HCT116 (cell line): ENCODE results near the gene PUM1. TPM values are rescaled to one million over a fixed set of nuclear protein-coding genes. Genes with fewer than 3 reads are reported as not detected.
"Not testable (repeated sequence)": the region's sequence is repeated elsewhere in the genome, so short reads cannot be mapped to it uniquely, and the experiment has no call there.

Source experiments
- ATAC-seq: fragments of 200-7000 bp; cut with Tn5 transposase; 2 replicates; pipeline ENCODE4 v1.9.1; 2020; ENCODE audit warnings: mild to moderate bottlenecking, moderate library complexity
- BruUV-seq: library from RNA; stranded (reverse); fragments of 400-500 nt; replicated peaks from 2 replicates; lab custom pipeline; 2021; lab: Mats Ljungman, UMichigan
- CTCF ChIA-PET: fragments of 300-600 bp; sonication (Branson Sonifier 250); formaldehyde crosslinking; loops from one replicate; lab custom pipeline; 2021; ENCODE audit warnings: antibody characterized with exemption; lab: Charles Lee
- POLR2A ChIA-PET: fragments of 300-600, 350-600 bp; sonication (Branson Sonifier 250); formaldehyde crosslinking; loops from one replicate; lab custom pipeline; 2021; ENCODE audit warnings: antibody characterized with exemption; lab: Charles Lee
- RAD21 ChIA-PET, 2 experiments: fragments of 300-600 bp; sonication (Branson Sonifier 250); formaldehyde crosslinking; loops; one replicate each; lab custom pipeline; 2023; ENCODE audit warnings: low total read pairs in 2 of 2; ENCODE audit not compliant: uncharacterized antibody in 2 of 2, unreplicated experiment in 2 of 2, low non-redundant PET in 1 of 2; lab: Charles Lee
- DNase-seq: peaks from one replicate; pipeline ENCODE4 v3.0.0-alpha.2; 2010; ENCODE audit warnings: low read depth, low spot score
- H2AFZ ChIP-seq: fragments of 200-600 bp; shearing (Covaris generic), sonication (generic); 2 replicates; pipeline ENCODE4 v1.6.1; 2017; ENCODE audit warnings: low read depth, mixed run types, mixed read lengths, antibody characterized with exemption, low read length; ENCODE audit not compliant: poor library complexity, severe bottlenecking
- H3K27ac ChIP-seq: 2 replicates; pipeline ENCODE4 v1.5.1; 2012; ENCODE audit warnings: low read depth, low read length
- H3K27me3 ChIP-seq: fragments of 200-600 bp; sonication (generic); 2 replicates; pipeline ENCODE4 v1.6.1; 2016; ENCODE audit warnings: mixed run types, low read length, mixed read lengths; ENCODE audit not compliant: insufficient read depth
- H3K36me3 ChIP-seq, 2 experiments: fragments of 200-500 bp in 1 of 2; fragments of 200-600 bp in 1 of 2; sonication (Bioruptor generic) in 1 of 2; sonication (generic) in 1 of 2; 2 replicates each; pipeline versions ENCODE4 v1.5.1 to v1.6.1; 2014 to 2016; ENCODE audit warnings: low read length in 2 of 2, inconsistent platforms in 1 of 2, mixed read lengths in 1 of 2, mixed run types in 1 of 2; ENCODE audit not compliant: insufficient read depth in 2 of 2, control insufficient read depth in 1 of 2
- H3K4me1 ChIP-seq, 2 experiments: fragments of 200-600 bp in 1 of 2; sonication (generic) in 1 of 2; 2 replicates each; pipeline versions ENCODE4 v1.5.1 to v1.6.1; 2012 to 2017; ENCODE audit warnings: low read length in 2 of 2, inconsistent platforms in 1 of 2, mild to moderate bottlenecking in 1 of 2, mixed read lengths in 1 of 2, mixed run types in 1 of 2, moderate library complexity in 1 of 2; ENCODE audit not compliant: insufficient read depth in 2 of 2, control insufficient read depth in 1 of 2
- H3K4me2 ChIP-seq: fragments of 200-600 bp; sonication (generic); 2 replicates; pipeline ENCODE4 v1.6.1; 2017; ENCODE audit warnings: mixed run types, low read length, mixed read lengths
- H3K4me3 ChIP-seq, 2 experiments: fragments of 200-600 bp in 1 of 2; sonication (generic) in 1 of 2; replicated peaks in 1 of 2; 2 replicates each; pipeline ENCODE4 v1.5.1; 2011 to 2016; ENCODE audit warnings: low read length in 2 of 2, control low read depth in 1 of 2, low read depth in 1 of 2, mild to moderate bottlenecking in 1 of 2, mixed read lengths in 1 of 2, mixed run types in 1 of 2
- H3K79me2 ChIP-seq: fragments of 200-600 bp; sonication (generic); 2 replicates; pipeline ENCODE4 v1.6.1; 2017; ENCODE audit warnings: mild to moderate bottlenecking, mixed run types, low read length, moderate library complexity, mixed read lengths; ENCODE audit not compliant: insufficient read depth
- H3K9ac ChIP-seq: fragments of 200-600 bp; sonication (generic); 2 replicates; pipeline ENCODE4 v1.6.1; 2016; ENCODE audit warnings: low read length, mixed read lengths
- H3K9me2 ChIP-seq: fragments of 200-600 bp; sonication (generic), shearing (Covaris generic); 2 replicates; pipeline ENCODE4 v1.6.1; 2017; ENCODE audit warnings: mixed run types, mild to moderate bottlenecking, moderate library complexity; ENCODE audit not compliant: insufficient read depth
- H3K9me3 ChIP-seq, 2 experiments: fragments of 200-500 bp in 1 of 2; fragments of 200-600 bp in 1 of 2; sonication (Bioruptor generic) in 1 of 2; sonication (generic) in 1 of 2; 2 replicates each; pipeline ENCODE4 v1.6.1; 2014 to 2017; ENCODE audit warnings: low read length in 2 of 2, mixed read lengths in 2 of 2, inconsistent platforms in 1 of 2, low read depth in 1 of 2, mild to moderate bottlenecking in 1 of 2, mixed run types in 1 of 2, moderate library complexity in 1 of 2; ENCODE audit not compliant: control insufficient read depth in 1 of 2, insufficient read depth in 1 of 2
- H4K20me1 ChIP-seq: fragments of 200-600 bp; sonication (generic), shearing (Covaris generic); 2 replicates; pipeline ENCODE4 v1.6.1; 2017; ENCODE audit warnings: mixed run types, mild to moderate bottlenecking, moderate library complexity; ENCODE audit not compliant: insufficient read depth
- EGR1 ChIP-seq: IDR thresholded peaks from 2 replicates; pipeline ENCODE4 v1.6.1; 2012; ENCODE audit warnings: low read depth
- EZH2phosphoT487 ChIP-seq: fragments of 200-600 bp; IDR thresholded peaks from 2 replicates; pipeline ENCODE4 v1.6.1; 2018; ENCODE audit warnings: antibody characterized with exemption, borderline replicate concordance
- POLR2AphosphoS5 ChIP-seq: IDR thresholded peaks from 2 replicates; pipeline ENCODE4 v1.6.1; 2011; ENCODE audit warnings: mild to moderate bottlenecking, low read depth, low read length, moderate library complexity
- SRF ChIP-seq: IDR thresholded peaks from 2 replicates; pipeline ENCODE4 v1.6.1; 2012; ENCODE audit warnings: low read depth
- intact Hi-C: fragments of 100-400 bp; cut with micrococcal nuclease; formaldehyde crosslinking; loops from 2 replicates; pipeline ENCODE4 v1.10.0; 2022
- total RNA-seq: library from RNA; stranded (reverse); gene quantifications from one replicate; pipeline ENCODE4 v1.2.1, GENCODE V29; 2021; ENCODE audit not compliant: unreplicated experiment
- TF ChIP-seq, protein P1 (sequence below), 3 experiments: fragments of 200-600 bp in 1 of 3; sonication (generic) in 1 of 3; IDR thresholded peaks in 2 of 3; conservative IDR thresholded peaks in 1 of 3; 2 replicates each; pipeline ENCODE4 v1.5.1; 2012 to 2017; ENCODE audit warnings: low read depth in 2 of 3, low read length in 2 of 3, antibody characterized with exemption in 1 of 3, borderline replicate concordance in 1 of 3, control low read depth in 1 of 3, mild to moderate bottlenecking in 1 of 3, mixed read lengths in 1 of 3, mixed run types in 1 of 3, moderate library complexity in 1 of 3; ENCODE audit not compliant: insufficient read depth in 1 of 3
- TF ChIP-seq, protein P2 (sequence below): IDR thresholded peaks from 2 replicates; pipeline ENCODE4 v1.6.1; 2012

The PUM1 gene
- total RNA-seq, 1 experiment from 2014 or later = 113 TPM

- no peak overlapping the region for H3K4me2 ChIP-seq
- DNase-seq (no peak), ATAC-seq (no peak)
- peaks cover 79% of the 10 kb centered on the region for H3K79me2 ChIP-seq
- ChIA-PET POLR2A (no interaction called here), RAD21 (no interaction called here), CTCF (no interaction called here)
- no peaks in the 10 kb centered on the region for H3K9me3 ChIP-seq
- no TSS peak for BruUV-seq
- peaks cover 9% of the 10 kb centered on the region; the same call in 1 of the 2 replicates for H4K20me1 ChIP-seq
- TF ChIP-seq SRF (no peak), POLR2AphosphoS5 (no peak), EZH2phosphoT487 (no peak), EGR1 (no peak)
- TF ChIP-seq, protein P1, sequence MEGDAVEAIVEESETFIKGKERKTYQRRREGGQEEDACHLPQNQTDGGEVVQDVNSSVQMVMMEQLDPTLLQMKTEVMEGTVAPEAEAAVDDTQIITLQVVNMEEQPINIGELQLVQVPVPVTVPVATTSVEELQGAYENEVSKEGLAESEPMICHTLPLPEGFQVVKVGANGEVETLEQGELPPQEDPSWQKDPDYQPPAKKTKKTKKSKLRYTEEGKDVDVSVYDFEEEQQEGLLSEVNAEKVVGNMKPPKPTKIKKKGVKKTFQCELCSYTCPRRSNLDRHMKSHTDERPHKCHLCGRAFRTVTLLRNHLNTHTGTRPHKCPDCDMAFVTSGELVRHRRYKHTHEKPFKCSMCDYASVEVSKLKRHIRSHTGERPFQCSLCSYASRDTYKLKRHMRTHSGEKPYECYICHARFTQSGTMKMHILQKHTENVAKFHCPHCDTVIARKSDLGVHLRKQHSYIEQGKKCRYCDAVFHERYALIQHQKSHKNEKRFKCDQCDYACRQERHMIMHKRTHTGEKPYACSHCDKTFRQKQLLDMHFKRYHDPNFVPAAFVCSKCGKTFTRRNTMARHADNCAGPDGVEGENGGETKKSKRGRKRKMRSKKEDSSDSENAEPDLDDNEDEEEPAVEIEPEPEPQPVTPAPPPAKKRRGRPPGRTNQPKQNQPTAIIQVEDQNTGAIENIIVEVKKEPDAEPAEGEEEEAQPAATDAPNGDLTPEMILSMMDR (IDR thresholded peaks at IDR 0.05 in 2 of 3, conservative IDR thresholded peaks at IDR 0.05 in 1 of 3; ENCODE audit: borderline replicate concordance in 1 of 3, insufficient read depth in 1 of 3, low read depth in 2 of 3, low read length in 2 of 3) = no peak
- TF ChIP-seq, protein P2, sequence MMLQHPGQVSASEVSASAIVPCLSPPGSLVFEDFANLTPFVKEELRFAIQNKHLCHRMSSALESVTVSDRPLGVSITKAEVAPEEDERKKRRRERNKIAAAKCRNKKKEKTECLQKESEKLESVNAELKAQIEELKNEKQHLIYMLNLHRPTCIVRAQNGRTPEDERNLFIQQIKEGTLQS = no peak
- no peak overlapping the region for H3K4me3 ChIP-seq
- no peaks in the 10 kb centered on the region for H3K4me1 ChIP-seq
- peaks cover 51 to 59% of the 10 kb centered on the region in 2 experiments; a peak in 3 of 4 replicates for H3K36me3 ChIP-seq
- H3K9ac ChIP-seq = no peak overlapping the region
- H2AFZ ChIP-seq = no peak overlapping the region
- H3K9me2 ChIP-seq = no peaks in the 10 kb centered on the region
- H3K27me3 ChIP-seq = no peaks in the 10 kb centered on the region
- intact Hi-C loops = no loop called here
- no peak overlapping the region for H3K27ac ChIP-seq
Measured at GRCh38 chr1:30950053-30950452, 115.5 kb downstream of the PUM1 start.

DNA sequence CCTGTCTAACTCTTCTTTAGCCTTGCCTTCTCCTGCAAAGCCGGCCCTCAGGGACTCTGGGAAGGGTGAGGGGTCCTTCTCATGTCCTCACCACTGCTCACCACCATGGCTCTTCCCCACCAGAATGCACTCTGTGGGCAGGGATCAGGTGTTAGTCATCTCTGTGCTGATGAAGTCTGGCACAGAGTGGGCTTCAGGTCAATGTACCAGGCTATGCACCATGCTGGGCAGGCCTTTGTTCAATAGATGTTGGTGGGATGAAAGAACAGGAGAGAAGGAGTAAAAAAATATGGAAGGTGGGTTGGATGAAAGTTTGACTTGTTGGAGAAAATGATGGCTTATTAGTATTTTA lies 116.1 kb downstream of the PUM1 start:
- ATAC-seq, H3K27ac ChIP-seq, intact Hi-C loops, H3K4me1 ChIP-seq, H3K4me3 ChIP-seq, DNase-seq, H3K9me2 ChIP-seq, H3K4me2 ChIP-seq, H4K20me1 ChIP-seq, H2AFZ ChIP-seq, CTCF ChIA-PET, BruUV-seq, H3K27me3 ChIP-seq, POLR2A ChIA-PET, RAD21 ChIA-PET, H3K9ac ChIP-seq, H3K9me3 ChIP-seq: not testable (repeated sequence)
- Histone ChIP-seq H3K79me2 (peaks cover 80% of the 10 kb centered on the region), H3K36me3 (peaks cover 51 to 64% of the 10 kb centered on the region in 2 experiments; a peak in 3 of 4 replicates)

DNA sequence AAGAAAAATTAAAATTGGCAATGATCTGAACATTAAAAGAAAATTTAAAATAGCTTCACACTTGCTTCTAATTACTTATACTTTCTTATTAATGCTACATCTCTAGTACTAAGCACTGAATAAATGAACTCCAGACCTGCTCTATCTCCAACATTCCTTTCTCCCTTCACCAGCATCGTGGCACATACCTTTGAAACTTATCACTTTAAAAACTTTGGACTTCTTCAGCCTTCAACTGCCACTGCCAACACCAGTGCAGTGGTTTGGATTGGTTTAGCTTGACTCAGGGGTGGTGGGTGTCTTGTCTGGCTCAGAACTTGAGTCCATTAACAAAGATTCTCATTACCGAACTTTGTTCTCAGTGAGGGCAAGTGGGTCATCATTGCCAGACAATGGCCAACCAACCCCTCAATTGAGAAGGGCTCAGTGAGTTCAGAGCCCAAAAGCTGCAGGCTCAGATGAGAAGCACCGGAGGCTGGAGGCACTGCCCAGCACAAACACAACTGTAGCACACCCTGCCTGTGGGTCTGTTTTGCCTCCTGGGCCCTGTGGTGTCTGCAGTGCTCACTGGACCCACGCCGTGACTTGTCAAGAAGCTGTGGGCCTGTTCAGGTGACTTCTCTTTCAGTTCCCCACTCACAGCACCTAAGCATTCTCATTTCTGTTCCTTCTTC lies 116.6 kb downstream of the PUM1 start:
- H3K27me3 ChIP-seq, DNase-seq, H3K9me2 ChIP-seq, ATAC-seq, H3K4me2 ChIP-seq, POLR2A ChIA-PET, H3K9me3 ChIP-seq, RAD21 ChIA-PET, intact Hi-C loops, H3K4me1 ChIP-seq, H3K4me3 ChIP-seq, H3K9ac ChIP-seq, H3K27ac ChIP-seq, H4K20me1 ChIP-seq, CTCF ChIA-PET, H2AFZ ChIP-seq: not testable (repeated sequence)
- TSS peak; percentile 20 for BruUV-seq
- Histone ChIP-seq H3K79me2 (peaks cover 80% of the 10 kb centered on the region), H3K36me3 (peaks cover 49 to 66% of the 10 kb centered on the region in 2 experiments; a peak in 3 of 4 replicates)
